ENCODE measurements around the gene MNT.

Gene MNT

DNA sequence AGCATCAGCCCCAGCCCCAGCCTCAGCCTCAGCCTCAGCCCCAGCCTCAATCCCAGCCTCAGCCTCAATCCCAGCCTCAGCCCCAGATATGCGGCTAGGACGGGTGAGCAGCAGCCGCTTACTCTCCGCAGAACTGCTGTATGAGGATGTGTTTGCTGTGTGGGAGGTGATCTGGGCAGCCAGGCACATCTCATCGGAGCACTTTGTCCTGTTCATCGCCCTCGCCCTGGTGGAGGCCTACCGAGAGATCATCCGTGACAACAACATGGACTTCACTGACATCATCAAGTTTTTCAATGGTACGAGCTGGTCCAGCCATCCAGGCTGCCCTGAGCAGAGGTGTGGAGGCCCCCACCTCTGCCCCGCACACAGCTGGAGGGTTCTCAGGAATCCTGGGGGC is 22.0 kb downstream of the MNT start:
- DNase-seq, result no peak

GRCh38 chr17:2377659-2378058 is 23.2 kb downstream of the MNT start:
- DNase-seq, result no peak

DNA sequence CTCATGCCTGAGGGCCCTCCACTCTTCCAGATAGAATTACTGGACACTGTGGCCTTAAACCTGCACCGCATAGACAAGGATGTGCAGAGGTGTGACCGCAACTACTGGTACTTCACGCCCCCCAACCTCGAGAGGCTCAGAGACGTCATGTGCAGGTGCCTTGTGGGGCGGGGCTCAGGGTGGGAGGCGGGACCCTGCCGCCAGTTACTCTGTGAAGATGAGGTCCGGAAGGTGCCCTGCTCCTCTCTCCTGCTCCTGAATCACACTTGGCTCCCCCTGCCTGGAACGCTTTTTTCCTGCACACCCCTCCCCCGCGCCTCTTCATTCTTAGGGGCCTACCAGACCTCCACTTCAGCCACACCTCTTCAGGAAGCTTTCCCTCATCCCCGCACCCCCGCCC is 24.8 kb downstream of the MNT start:
- DNase-seq, result no peak

DNA sequence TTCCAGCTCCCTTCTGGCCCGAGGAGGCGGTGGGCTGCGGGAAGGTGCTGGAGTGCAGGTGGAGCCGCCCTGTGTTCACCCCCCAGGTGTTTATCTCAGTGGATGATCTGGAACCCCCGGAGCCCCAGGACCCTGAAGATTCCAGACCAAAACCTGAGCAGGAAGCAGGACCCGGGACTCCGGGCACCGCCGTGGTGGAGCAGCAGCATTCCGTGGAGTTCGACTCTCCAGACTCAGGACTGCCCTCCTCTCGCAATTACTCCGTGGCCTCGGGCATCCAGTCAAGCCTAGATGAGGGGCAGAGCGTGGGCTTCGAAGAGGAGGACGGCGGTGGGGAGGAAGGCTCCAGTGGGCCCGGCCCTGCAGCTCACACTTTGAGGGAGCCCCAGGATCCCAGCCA is 25.5 kb downstream of the MNT start:
- DNase-seq, result no peak

DNA sequence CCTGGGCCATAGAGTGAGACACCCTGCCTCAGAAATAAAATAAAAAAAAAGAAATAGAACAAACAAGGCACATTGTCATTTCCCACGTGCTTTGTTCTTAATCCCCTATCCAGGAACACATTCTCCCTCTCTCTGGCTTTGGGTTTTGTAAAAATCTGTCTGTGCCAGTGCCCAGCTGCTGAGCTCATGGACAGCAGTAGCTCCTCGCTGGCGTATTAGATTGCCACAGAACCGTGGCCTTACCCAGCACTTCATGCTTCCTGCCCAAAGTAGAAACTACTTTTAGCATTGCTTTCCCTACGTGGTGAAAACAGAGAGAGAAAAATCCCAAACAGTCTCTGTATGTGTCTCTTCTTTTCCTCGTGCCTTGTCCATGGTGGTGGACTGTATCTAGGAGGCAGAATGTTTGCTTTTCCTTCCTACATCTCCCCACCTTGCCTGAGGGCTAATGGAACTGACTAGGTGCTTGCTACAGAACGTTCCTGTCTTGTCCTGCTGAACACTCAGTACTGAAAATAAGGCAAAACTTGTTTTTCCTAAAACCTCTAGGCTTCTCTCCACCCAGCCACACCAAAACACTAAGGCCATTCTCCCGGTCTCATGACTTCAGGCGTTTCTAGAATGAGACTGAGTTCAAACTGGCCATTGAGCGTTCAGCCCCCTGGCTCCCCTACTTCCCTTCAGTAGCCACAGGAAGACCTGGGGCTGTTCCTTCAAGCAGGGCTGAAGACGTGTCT is 26.1 kb downstream of the MNT start:
- DNase-seq, result no peak

DNA sequence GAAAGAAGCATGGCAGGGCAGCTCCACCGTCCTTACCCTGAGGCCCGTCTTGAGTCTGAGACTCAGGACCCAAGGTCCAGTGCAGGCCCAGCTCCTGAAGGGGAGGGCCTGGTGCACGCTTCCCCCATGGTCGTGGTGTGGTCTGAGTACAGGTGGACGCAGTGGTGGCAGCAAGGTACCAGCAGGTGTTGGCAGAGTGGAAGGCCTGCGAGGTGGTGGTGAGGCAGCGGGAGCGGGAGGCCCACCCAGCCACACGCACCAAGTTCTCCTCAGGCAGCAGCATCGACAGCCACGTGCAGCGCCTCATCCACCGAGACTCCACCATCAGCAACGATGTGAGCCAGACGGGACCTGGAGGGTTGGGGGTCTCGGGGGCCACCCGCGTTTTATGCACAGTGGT is 27.7 kb downstream of the MNT start:
- no peak for DNase-seq

- DNase-seq, result no peak
Measured at GRCh38 chr17:2372681-2373080, 28.2 kb downstream of the MNT start.

DNA sequence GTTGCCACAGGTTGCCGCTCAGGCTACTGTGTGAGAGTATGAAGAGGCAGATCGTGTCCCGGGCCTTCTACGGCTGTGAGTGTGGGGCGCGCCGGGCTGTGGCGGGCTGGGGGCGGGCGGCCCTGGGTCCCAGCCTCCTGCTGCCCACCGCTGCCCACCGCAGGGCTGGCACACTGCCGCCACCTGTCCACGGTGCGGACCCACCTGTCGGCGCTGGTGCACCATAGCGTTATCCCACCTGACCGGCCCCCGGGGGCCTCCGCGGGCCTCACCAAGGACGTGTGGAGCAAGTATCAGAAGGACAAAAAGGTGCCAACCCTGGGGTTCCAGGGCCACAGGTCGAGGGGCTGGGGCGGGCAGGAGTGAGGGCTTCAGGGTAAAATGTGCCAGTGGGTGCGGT is 28.7 kb downstream of the MNT start:
- DNase-seq, result no peak

DNA sequence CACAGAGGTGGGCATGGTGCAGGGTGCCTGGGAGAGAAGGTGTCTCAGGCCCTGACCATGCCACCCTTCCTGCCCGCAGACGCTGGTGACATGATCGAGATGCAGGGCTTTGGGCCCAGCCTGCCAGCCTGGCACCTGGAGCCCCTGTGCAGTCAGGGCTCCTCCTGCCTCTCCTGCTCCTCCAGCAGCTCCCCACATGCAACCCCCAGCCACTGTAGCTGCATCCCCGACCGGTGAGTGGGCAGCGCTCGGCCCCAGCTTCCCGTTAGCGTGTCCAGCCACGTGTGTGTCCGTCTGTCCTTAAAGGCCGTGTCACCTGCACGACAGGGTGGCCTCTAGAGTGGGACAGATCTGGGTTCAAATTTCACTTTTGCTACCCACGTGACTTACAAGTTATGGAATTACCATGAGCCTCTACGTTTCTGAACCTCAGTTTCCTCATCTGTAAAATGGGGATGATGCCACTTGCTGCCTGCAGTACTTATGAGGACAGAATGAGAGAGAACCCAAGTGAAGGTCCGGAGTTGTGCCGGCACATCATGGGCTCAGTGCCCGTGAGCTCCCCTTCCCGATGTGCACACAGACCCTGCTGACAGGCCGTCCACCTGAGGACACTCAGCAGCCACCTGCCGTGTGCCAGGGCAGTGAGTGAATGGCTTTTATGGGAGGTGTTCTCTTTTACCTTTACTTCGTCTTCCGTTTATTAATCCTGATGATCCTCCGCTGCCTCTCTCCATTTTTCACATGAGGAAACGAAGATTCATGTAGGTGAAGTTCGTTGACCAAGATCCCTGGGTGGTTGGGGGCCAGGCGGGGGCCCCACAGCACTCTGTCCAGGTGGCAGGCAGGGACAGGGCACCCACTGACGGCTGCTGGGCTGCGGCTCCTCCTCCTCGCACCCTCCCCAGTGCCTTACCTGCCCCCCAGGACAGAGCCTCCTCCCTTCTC is 29.4 kb downstream of the MNT start:
- DNase-seq, result no peak

GRCh38 chr17:2370211-2370589 is 30.7 kb downstream of the MNT start:
- DNase-seq, result no peak

DNA sequence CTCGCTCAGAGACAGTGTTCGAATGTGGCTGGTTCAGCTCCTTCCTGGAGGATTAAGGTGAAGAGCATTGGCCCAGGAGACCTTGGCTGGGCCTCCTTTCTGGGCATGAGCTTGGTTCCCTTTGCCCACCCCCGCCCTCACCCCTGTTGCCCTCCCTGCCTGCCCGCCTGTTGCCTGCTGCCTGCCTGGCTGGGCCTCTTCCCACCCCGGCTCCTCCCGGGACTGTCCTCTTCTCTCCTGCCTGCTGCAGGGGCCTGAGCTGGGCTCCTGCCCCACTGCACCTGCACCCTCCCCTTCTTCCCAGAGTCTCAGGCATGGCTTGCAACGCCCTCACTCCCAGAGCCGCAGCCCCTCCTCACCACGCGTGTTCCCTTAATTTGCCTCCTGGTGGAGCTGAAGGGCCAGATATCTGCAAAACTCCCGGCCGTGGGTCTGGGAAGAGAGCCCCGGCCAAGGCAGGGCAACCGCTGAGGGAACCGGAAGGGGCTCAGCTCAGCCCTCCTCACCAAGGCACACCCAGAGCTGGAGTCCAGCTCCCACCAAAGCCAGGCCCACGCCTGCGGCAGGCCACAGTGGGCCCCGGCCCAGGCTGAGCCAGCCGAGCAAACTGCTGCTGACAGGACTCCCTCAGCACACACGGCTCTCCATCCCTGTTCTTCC is 31.2 kb downstream of the MNT start:
- DNase-seq, result no peak

GRCh38 chr17:2369039-2369438 is 31.8 kb downstream of the MNT start:
- no peak for DNase-seq

DNA sequence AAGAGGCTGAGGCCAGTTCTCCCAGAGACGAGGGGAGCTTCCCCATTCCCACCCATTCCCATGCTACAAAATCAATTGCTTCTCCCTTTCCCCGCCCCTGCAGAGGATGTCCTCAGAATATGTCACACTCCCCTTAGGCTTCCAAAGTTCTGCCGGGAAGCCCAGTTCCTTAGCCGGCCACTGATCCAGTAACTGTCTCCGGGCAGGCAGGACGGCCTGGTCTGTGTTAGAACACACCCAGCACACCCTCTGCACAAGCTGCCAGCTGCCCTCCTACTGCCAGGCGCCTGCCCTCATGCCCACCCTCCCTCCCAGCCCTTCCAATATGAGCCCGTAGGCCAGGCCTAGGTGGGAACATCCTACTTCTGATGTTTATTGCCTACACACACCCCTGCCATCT is 32.5 kb downstream of the MNT start:
- no peak for DNase-seq

GRCh38 chr17:2366747-2367494 is 33.9 kb downstream of the MNT start:
- DNase-seq, result no peak

DNA sequence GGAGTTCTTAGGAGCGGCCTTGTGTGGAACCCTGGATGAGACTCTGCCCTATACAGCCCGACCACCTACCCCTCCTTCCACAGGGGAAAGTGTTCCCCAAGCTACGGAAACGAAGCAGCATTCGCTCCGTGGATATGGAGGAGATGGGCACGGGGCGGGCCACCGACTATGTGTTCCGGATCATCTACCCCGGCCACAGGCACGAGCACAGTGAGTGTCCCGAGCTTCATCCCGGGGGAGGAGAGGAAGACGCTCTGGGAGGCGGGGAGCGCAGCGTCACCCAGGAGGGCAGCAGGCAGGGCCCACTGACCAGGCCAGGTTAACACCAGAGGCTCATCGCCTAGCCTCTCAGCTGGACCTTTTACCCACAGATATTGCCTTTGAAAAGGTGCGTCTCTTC is 35.7 kb downstream of the MNT start:
- DNase-seq, result no peak

- no peak for DNase-seq
Measured at GRCh38 chr17:2364763-2365116, 36.1 kb downstream of the MNT start.

- DNase-seq, result no peak
Measured at GRCh38 chr17:2363851-2364762, 36.8 kb downstream of the MNT start.

DNA sequence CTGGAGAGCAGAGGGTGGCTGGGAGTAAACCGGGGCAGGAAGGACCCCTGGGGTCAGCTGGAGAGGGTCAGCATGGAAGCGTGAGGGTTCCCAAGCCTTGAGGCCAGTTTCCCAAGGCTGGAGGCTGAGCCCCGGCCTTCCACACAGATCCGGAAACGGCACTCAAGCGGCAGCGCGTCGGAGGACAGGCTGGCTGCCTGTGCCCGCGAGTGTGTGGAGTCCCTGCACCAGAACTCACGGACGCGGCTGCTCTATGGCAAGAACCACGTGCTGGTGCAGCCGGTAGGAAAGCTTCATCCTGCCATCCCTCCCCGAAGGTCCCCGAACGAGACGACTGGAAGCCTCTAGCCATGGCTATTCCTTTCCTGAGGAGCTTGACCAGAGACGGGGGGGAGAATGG is 37.5 kb downstream of the MNT start:
- DNase-seq, result no peak

DNA sequence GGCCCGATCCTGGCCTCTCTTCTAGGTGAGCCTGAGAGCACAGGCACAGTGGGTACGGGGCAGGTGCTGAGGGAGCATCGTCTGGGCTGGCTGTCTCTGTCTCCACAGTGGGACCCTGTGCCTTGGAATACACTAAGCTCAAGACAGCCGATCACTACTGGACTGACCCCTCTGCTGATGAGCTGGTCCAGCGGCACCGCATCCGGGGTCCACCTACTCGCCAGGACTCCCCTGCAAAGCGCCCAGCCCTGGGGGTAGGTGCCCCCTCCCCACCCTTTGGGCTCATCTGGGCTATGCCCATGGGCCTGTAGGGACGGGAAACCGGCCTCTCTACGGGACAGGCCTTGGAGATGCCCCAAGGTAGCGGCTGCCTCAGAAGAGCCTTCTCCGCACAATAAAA is 38.0 kb downstream of the MNT start:
- no peak for DNase-seq

DNA sequence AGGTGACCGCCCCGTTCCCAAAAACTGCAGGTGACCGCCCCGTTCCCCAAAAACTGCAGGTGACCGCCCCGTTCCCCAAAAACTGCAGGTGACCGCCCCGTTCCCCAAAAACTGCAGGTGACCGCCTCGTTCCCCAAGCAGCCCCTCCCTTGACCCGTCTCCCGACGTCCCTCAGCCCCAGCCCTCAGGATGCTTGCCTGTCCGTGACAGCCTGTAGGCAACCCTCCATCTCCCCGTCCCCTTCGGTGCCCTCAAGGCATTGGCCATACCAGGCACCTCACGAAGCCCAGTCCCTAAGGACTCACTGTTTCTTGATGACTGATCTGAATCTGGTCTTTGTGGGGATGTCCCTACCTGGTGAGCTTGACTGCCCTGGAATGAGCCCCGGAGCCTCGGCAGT is 38.4 kb downstream of the MNT start:
- DNase-seq, result no peak

- DNase-seq, result no peak
Measured at GRCh38 chr17:2362016-2362415, 38.8 kb downstream of the MNT start.
